Measurements from ENCODE around the gene COL6A3.

DNA sequence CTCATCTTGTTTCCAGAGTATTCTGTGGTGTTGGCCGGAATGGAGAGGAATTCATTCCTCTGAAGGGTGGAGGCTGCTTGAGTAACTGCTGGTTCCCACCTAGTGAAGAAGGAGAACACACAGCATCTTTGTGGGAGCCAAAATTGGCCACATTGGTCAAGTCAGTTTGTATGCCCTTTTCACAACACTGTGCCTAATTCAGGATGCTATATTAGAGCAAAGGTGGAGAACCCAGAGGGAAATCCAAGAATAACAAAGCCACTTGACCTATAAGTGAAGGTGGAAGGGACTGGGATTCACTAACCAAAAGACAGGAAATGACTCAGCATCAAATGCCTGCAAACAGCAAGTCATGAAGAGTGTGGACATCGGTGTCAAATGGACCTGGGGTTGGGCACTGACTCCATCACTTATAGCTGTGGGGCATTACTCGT, 45.8 kb upstream of the COL6A3 start:
- TF ChIP-seq, protein P1, sequence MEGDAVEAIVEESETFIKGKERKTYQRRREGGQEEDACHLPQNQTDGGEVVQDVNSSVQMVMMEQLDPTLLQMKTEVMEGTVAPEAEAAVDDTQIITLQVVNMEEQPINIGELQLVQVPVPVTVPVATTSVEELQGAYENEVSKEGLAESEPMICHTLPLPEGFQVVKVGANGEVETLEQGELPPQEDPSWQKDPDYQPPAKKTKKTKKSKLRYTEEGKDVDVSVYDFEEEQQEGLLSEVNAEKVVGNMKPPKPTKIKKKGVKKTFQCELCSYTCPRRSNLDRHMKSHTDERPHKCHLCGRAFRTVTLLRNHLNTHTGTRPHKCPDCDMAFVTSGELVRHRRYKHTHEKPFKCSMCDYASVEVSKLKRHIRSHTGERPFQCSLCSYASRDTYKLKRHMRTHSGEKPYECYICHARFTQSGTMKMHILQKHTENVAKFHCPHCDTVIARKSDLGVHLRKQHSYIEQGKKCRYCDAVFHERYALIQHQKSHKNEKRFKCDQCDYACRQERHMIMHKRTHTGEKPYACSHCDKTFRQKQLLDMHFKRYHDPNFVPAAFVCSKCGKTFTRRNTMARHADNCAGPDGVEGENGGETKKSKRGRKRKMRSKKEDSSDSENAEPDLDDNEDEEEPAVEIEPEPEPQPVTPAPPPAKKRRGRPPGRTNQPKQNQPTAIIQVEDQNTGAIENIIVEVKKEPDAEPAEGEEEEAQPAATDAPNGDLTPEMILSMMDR (conservative IDR thresholded peaks at IDR 0.05 in 1 of 2, IDR thresholded peaks at IDR 0.05 in 1 of 2; ENCODE audit: extremely low read depth in 1 of 2, insufficient read depth in 1 of 2, low read depth in 1 of 2, low read length in 2 of 2) = no peak
- TF ChIP-seq EZH2 (IDR thresholded peaks at IDR 0.05; ENCODE audit: borderline replicate concordance, low read length) = no peak
